Memory B cell (primary cell): ENCODE measurements around the gene LRMDA.
"Not testable (repeated sequence)": the region's sequence is repeated elsewhere in the genome, so short reads cannot be mapped to it uniquely, and the experiment has no call there.

Experiments used
- ATAC-seq: fragments of 150-1000 bp; cut with Tn5 transposase; 2 replicates; pipeline ENCODE4 v1.10.0; 2021; ENCODE audit warnings: low read depth, mild to moderate bottlenecking, moderate library complexity
- DNase-seq, 2 donors: peaks; one replicate each; pipeline ENCODE4 v3.0.0; 2022; ENCODE audit warnings: low spot score in 2 of 2
- H3K27ac Mint-ChIP-seq: one replicate; pipeline ENCODE4 v1.8.0; 2022; ENCODE audit warnings: mild to moderate bottlenecking, moderate library complexity, mixed read lengths
- H3K27me3 Mint-ChIP-seq: one replicate; pipeline ENCODE4 v1.8.0; 2022; ENCODE audit warnings: mixed read lengths
- H3K36me3 Mint-ChIP-seq: one replicate; pipeline ENCODE4 v1.8.0; 2022; ENCODE audit warnings: mild to moderate bottlenecking, mixed read lengths
- H3K4me1 Mint-ChIP-seq: one replicate; pipeline ENCODE4 v1.8.0; 2022; ENCODE audit warnings: mixed read lengths
- H3K4me3 Mint-ChIP-seq: one replicate; pipeline ENCODE4 v1.8.0; 2022; ENCODE audit warnings: mild to moderate bottlenecking, moderate library complexity, mixed read lengths
- H3K9me3 Mint-ChIP-seq: one replicate; pipeline ENCODE4 v1.8.0; 2022; ENCODE audit warnings: mixed read lengths

The LRMDA gene

DNA sequence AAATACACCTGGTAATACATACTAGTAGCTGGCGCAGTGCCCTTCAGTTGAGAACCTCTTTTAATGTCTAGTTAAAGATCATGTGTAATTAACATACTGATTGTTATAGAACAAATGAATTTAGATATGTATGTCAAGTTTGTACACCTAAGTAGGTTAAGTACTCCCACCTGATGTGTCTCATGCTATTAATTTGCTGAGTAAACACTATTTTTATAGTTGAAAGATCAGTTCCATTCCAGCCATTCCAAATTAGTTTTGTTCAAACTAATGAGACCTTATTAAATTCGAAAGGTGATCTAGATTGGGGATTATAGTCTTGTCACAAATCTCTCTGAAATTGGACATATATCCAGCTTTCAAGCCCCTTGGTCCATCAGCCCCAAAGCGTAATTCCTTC, 710.0 kb downstream of the LRMDA start:
- H3K9me3 Mint-ChIP-seq: peaks cover 2% of the 10 kb centered on the region
- no peaks in the 10 kb centered on the region for H3K27me3 Mint-ChIP-seq
- no peak overlapping the region for H3K4me3 Mint-ChIP-seq
- no peak overlapping the region for H3K27ac Mint-ChIP-seq
- no peaks in the 10 kb centered on the region for H3K36me3 Mint-ChIP-seq
- ATAC-seq (no peak), DNase-seq (no peak)
- H3K4me1 Mint-ChIP-seq: no peaks in the 10 kb centered on the region

DNA sequence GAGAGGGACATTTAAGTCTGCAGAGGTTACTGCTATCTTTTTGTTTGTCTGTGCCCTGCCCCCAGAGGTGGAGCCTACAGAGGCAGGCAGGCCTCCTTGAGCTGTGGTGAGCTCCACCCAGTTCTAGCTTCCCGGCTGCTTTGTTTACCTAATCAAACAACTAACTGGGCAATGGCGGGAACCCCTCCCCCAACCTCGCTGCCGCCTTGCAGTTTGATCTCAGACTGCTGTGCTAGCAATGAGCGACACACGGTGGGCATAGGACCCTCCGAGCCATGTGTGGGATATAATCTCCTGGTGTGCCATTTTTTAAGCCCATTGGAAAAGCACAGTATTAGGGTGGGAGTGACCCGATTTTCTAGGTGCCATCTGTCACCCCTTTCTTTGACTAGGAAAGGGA, 716.8 kb downstream of the LRMDA start:
- not testable (repeated sequence) for DNase-seq, H3K4me3 Mint-ChIP-seq, H3K36me3 Mint-ChIP-seq, H3K27me3 Mint-ChIP-seq, H3K27ac Mint-ChIP-seq, ATAC-seq, H3K9me3 Mint-ChIP-seq, H3K4me1 Mint-ChIP-seq

DNA sequence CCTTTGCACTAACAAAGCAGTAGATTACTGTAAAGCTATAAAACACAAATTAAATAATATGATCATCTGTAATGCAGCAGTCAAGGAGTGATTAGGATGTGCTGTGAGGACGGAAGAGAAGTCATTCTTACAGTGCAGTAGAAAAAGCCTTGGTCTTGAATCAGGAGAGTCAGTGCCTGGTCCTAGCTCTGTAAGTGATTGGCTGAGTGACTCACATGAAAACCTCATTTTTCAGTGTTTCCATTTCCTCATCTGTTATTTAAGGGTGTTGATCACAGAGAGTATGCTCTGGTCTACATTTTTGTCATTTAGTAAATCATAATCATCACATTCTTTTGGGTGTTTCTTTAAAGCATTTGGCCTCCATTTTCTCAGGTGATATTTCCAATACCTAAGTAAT, 717.8 kb downstream of the LRMDA start:
- H3K4me1 Mint-ChIP-seq: no peaks in the 10 kb centered on the region
- H3K36me3 Mint-ChIP-seq: no peaks in the 10 kb centered on the region
- no peak overlapping the region for H3K27ac Mint-ChIP-seq
- peaks cover 5% of the 10 kb centered on the region for H3K9me3 Mint-ChIP-seq
- no peaks in the 10 kb centered on the region for H3K27me3 Mint-ChIP-seq
- no peak for ATAC-seq
- no peak for DNase-seq
- no peak overlapping the region for H3K4me3 Mint-ChIP-seq

DNA sequence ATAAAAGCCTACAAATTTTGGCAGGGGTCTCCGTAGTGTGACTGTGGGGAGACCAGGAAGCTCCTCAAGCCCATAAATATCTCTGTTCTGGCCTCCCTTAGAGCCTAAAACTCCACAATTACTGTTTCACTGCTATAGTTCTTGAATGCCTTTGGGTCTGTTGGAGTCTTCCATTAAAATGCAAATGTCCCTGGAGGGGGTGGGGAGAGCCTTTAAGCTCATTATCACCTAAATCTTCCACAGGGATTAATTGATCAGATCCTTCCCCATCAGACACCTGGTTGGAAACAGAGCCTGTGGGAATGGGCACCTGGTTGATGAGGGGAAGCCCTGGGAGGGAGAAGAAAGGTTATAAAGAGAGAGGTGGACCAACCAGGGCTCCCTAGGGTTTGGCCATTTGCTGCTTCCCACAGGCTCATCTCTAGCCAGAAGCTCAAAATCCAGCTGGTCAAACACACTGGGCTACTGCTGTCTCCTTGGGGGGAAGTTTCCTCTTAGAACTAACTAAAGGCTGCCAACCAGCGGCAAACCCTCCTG, 718.2 kb downstream of the LRMDA start:
- no peaks in the 10 kb centered on the region for H3K27me3 Mint-ChIP-seq
- DNase-seq (no peak), ATAC-seq (no peak)
- H3K9me3 Mint-ChIP-seq: peaks cover 5% of the 10 kb centered on the region
- H3K4me1 Mint-ChIP-seq: no peaks in the 10 kb centered on the region
- no peaks in the 10 kb centered on the region for H3K36me3 Mint-ChIP-seq
- no peak overlapping the region for H3K27ac Mint-ChIP-seq
- H3K4me3 Mint-ChIP-seq: no peak overlapping the region

DNA sequence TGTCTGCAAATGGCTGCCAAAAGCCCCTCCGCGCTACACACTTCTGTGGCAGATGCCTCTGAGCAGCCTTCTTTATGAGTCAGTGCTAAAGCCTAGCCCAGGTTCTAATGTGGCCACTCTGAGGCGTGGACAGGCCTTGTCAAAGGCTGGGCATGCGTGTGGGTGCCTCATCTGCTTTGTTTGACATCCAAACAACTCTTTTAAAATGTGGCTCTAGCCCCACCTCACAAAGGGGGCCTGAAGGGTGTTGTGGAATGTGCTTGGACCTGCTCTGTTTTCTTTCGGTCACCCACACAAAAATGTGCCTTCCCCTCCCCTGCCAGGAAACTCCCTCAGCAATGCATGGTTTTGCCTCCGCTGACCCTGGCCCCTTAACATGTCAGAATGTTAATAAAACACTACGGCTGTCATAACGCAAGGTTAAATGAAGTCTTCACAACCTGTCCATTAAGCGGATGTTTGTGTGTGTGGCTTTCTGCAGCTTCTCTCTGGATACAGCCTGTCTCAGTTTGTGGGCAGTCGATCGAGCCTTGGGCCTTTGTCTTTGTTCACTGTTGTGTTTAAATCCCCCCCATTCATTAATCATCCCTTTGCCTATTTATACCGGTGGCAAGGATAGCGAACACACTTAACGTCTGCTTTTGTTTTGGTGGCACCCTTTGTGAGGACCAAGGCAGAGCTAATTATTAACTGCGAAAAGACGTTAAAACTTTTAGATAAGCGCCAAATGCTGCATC, 718.9 kb downstream of the LRMDA start:
- ATAC-seq: no peak
- H3K27me3 Mint-ChIP-seq: no peaks in the 10 kb centered on the region
- H3K9me3 Mint-ChIP-seq: peaks cover 5% of the 10 kb centered on the region
- no peak overlapping the region for H3K27ac Mint-ChIP-seq
- H3K36me3 Mint-ChIP-seq: no peaks in the 10 kb centered on the region
- no peak for DNase-seq
- no peak overlapping the region for H3K4me3 Mint-ChIP-seq
- H3K4me1 Mint-ChIP-seq: no peaks in the 10 kb centered on the region

DNA sequence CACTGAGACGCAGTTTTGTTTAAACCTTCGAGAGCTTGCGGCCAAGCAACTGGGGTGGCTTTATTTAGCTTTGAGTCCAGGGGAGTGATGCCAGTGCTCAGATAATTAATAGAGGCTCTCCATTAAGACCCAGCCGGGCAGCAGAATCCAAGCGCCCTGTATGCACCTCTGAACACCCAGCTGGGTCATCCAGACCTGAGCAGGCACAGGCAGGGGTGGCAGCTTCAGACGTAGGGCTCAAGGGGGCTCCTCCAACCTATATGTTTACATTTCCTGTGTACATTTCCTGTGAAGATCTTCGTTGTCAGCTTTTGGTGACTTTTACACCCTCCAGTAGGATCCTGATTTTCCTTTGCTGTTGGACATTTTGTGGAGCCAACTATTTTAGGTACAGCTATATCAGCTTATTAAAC, 719.5 kb downstream of the LRMDA start:
- no peak for ATAC-seq
- no peak for DNase-seq
- H3K27ac Mint-ChIP-seq: no peak overlapping the region
- H3K36me3 Mint-ChIP-seq: no peaks in the 10 kb centered on the region
- peaks cover 3% of the 10 kb centered on the region for H3K9me3 Mint-ChIP-seq
- H3K4me1 Mint-ChIP-seq: no peaks in the 10 kb centered on the region
- no peak overlapping the region for H3K4me3 Mint-ChIP-seq
- H3K27me3 Mint-ChIP-seq: no peaks in the 10 kb centered on the region

DNA sequence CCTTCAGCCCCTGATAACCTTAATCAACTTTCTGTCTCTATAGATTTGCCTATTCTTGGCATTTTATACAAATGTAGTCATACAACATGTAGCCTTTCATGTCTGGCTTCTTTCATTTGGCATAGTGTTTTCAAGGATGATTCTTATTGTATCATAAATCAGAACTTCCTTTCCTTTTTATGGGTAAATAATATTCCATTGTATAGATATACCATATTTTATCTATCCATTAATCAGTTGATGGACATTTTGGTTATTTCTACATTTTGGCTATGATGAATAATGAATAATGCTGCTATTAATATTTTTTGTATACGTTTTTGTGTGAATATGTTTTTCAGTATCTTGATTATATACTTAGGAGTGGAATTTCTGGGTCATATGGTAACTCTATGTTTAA, 720.8 kb downstream of the LRMDA start:
- no peak overlapping the region for H3K27ac Mint-ChIP-seq
- H3K4me1 Mint-ChIP-seq: no peaks in the 10 kb centered on the region
- no peaks in the 10 kb centered on the region for H3K27me3 Mint-ChIP-seq
- no peak for DNase-seq
- no peaks in the 10 kb centered on the region for H3K36me3 Mint-ChIP-seq
- H3K4me3 Mint-ChIP-seq: no peak overlapping the region
- no peak for ATAC-seq
- peaks cover 3% of the 10 kb centered on the region for H3K9me3 Mint-ChIP-seq

DNA sequence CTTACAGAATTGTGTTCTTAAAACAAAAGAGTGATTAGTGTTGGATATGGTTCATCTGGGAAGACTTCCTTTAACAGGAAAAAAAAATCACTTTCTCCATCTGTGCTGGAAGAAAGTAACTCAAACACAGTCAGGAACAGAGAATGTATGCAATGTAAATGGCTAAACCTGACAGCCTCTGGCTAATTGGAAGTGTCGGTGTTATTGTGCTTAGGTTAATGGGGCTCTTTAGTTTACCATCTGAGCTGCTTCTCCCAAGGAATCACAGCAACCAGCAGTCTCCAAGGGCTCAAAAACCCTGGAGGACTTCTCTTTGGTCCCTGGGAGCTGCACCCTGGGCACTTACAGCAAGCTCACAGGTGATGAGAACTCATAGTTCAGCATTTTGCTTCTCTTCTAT, 724.5 kb downstream of the LRMDA start:
- Mint-ChIP-seq H3K4me3 (no peak overlapping the region), H3K27ac (no peak overlapping the region), H3K4me1 (no peaks in the 10 kb centered on the region), H3K36me3 (no peaks in the 10 kb centered on the region), H3K27me3 (no peaks in the 10 kb centered on the region), H3K9me3 (peaks cover 2% of the 10 kb centered on the region)
- ATAC-seq (no peak), DNase-seq (no peak)

DNA sequence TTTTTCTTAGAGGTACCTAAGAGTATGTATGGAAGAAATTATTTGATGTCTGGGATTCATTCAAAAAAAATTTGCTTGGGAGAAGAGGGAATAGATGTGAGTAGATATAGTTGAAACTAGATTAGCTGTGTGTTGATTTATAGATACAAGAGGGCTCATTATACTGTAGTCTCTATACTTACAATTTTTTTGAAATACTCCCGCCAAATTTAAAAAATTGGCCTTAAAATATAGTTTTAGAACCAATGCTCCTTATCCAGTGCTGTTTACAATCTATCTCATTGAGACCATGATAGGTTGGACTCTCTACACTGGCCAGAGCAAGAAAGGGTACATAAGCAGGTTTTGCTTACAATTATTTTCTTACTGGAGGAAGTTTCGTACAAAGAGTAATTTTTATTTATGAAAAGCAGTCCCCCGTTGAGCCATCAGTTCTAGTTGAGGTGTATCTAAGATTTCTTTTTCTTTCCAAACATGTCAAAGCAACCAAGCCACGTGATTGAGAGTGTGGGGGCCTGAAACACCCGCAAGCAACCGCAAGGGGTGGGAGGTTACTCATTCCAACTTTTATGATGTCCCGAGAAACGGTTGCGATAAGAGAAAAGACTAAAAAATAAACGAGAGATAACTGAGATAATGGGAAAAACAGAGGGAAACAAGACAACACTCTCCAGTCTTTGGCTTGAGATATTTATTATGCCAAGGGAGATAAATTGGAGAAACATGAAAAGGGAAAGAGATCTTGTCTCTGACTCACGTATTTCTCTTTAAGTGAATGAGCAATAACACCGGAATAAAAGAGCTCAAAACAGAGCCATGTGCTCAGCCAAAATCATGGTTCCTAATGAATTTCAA, 729.2 kb downstream of the LRMDA start:
- H3K27ac Mint-ChIP-seq: no peak overlapping the region
- H3K36me3 Mint-ChIP-seq: no peaks in the 10 kb centered on the region
- peaks cover 1% of the 10 kb centered on the region for H3K9me3 Mint-ChIP-seq
- H3K4me1 Mint-ChIP-seq: no peaks in the 10 kb centered on the region
- ATAC-seq (no peak), DNase-seq (no peak)
- no peak overlapping the region for H3K4me3 Mint-ChIP-seq
- no peaks in the 10 kb centered on the region for H3K27me3 Mint-ChIP-seq

DNA sequence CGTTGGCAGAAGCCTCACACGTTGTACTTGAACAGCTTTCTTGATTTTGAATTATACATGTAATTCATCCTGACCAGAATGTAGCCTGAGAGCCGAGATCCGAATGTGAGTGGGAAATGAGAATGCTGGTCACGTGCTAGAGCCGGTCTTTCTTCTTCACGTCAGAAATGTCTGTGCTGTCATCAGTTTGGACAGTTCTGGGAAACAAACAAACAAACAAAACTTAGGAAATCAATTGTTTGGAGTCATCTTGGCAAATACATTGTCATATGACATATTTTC, 729.8 kb downstream of the LRMDA start:
- H3K9me3 Mint-ChIP-seq: peaks cover 1% of the 10 kb centered on the region
- H3K27me3 Mint-ChIP-seq: no peaks in the 10 kb centered on the region
- no peak overlapping the region for H3K27ac Mint-ChIP-seq
- no peak for ATAC-seq
- H3K36me3 Mint-ChIP-seq: no peaks in the 10 kb centered on the region
- H3K4me1 Mint-ChIP-seq: no peaks in the 10 kb centered on the region
- H3K4me3 Mint-ChIP-seq: no peak overlapping the region
- no peak for DNase-seq

DNA sequence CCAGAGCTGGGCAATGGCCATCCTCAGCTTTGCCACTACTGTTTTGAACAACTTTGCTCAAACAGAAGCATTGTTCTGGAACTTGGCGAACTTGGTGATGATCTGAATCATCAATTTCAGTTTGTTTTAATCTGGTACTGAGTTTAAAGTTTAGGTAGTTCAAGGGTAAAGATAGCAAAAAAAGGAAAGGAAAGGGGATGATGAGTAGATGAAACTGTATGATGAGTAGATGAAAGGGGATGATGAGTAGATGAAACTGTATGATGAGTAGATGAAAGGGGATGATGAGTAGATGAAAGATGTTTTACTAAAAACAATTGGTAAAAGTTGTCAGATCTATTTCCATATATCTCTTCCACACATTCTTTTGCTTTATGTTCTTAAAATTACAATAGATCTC, 737.0 kb downstream of the LRMDA start:
- Mint-ChIP-seq H3K36me3 (no peaks in the 10 kb centered on the region), H3K27ac (no peak overlapping the region), H3K27me3 (no peaks in the 10 kb centered on the region), H3K4me1 (no peaks in the 10 kb centered on the region), H3K4me3 (no peak overlapping the region), H3K9me3 (peaks cover 9% of the 10 kb centered on the region)
- DNase-seq: no peak
- ATAC-seq: no peak

DNA sequence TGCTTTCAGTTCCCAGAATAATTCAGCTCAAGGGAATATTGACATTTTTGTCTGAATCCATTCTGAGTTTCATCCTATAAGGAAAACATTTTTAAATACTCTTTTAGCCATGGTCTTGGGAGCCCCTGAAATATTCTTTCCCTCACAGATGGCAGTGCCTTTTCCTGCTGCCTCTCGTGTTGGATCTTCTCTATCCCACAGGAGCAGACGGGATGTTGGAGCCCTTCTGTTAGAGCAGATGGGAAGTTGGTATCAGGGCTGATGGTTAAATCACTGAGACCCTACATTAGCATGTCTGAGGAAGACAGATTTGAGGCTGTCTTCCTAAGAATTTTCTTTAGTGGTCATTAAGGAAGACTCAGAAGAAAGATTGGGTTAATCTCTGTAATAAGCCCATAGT, 737.8 kb downstream of the LRMDA start:
- H3K27me3 Mint-ChIP-seq: no peaks in the 10 kb centered on the region
- no peak overlapping the region for H3K4me3 Mint-ChIP-seq
- H3K36me3 Mint-ChIP-seq: no peaks in the 10 kb centered on the region
- H3K27ac Mint-ChIP-seq: no peak overlapping the region
- no peaks in the 10 kb centered on the region for H3K4me1 Mint-ChIP-seq
- ATAC-seq (no peak), DNase-seq (no peak)
- H3K9me3 Mint-ChIP-seq: peaks cover 9% of the 10 kb centered on the region

DNA sequence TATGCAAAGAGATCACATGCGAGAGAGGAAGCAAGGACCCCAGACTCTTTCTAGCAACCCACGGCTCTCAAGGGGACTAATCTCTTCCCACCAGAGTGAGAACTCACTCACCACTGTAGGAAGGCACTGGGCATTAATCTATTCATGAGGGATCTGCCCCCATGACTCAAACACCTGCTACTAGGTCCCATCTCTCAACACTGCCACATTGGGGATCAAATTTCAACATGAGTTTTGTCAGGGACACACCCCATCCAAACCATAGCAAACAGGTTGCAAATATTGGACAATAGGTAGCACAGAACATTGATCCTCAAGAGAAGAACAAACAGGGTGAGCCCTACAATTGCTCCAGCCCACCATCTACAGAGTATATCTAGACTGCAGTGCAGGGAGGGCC, 740.6 kb downstream of the LRMDA start:
- ATAC-seq (no peak), DNase-seq (no peak)
- H3K4me1 Mint-ChIP-seq: no peaks in the 10 kb centered on the region

DNA sequence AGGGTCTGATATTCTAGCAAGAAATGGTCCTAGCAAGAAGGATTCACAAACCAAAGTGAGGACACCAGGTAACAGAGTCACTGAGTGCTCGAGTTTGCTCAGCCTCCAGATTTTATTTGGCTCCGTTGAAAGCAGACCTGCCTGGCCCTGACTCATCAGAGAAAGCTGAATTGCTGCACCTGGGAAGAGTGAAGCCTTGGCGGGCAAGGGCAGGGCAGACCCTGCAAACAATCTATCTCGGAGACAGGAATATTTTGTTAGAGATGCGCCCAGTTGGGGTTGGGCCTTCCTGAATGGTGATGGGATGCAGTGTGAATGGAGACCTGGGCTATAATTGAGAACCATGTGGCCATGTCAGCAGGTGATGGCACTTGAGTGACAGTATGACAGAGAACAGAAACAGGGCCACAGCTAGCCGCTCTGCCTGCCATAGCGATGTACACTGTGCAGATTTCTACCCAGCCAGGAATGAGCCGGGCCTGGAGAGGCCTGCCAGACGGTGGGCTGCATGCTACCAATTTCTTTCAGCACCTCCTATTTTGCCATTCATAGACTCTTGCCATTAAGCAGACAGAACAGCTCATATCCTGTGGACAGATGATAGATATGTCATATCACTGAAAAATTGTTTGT, 744.2 kb downstream of the LRMDA start:
- no peak for ATAC-seq
- H3K9me3 Mint-ChIP-seq: peaks cover 6% of the 10 kb centered on the region
- no peak for DNase-seq

More for the DNA sequence above, 740.6 kb downstream of the LRMDA start:
- Mint-ChIP-seq H3K4me3 (no peak overlapping the region), H3K27me3 (no peaks in the 10 kb centered on the region), H3K36me3 (no peaks in the 10 kb centered on the region), H3K27ac (no peak overlapping the region), H3K9me3 (peaks cover 6% of the 10 kb centered on the region)

More for the DNA sequence above, 744.2 kb downstream of the LRMDA start:
- Mint-ChIP-seq H3K27ac (no peak overlapping the region), H3K4me1 (no peaks in the 10 kb centered on the region), H3K36me3 (no peaks in the 10 kb centered on the region), H3K4me3 (no peak overlapping the region), H3K27me3 (no peaks in the 10 kb centered on the region)
